Measurements from ENCODE around the gene HAND1.

DNA sequence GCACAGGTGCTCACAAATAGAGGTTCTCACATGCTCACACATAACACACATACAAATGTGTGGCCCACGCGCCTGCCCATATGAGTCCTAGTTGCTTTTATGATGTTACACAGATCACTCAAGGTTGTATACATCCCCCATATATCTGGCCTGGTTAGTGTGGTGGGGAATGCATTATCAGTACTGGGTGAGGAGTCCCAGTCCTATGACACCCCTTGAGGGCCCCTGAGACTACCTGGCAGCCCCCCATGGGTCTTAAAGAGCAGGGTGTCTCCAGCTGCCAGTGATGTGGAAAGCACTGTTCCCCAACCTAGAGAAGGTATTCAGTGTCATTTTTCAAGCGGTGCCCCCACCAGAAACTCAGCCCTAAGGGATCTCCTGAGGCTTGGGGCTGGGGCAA is 2.8 kb upstream of the HAND1 start:
- TF ChIP-seq GATA3 (IDR thresholded peaks at IDR 0.05; ENCODE audit: low read depth, low read length) (no peak), GATA2 (IDR thresholded peaks at IDR 0.05; ENCODE audit: low read depth, low read length) (no peak)

Data from SH-SY5Y (cell line).